Umbilical cord (tissue), 2 donors: ENCODE measurements around the gene PGM1. TPM values are rescaled to one million over a fixed set of nuclear protein-coding genes. Genes with fewer than 3 reads are reported as not detected.
A peak's percentile ranks its signal among the peaks of the same experiment; 100 is the strongest.

ENCODE experiments used
- DNase-seq: peaks from one replicate; pipeline ENCODE4 v3.0.0-alpha.2; 2015; ENCODE audit warnings: low spot score
- total RNA-seq: library from RNA; depleted of rRNA; stranded (reverse); fragments of >200 nt; gene quantifications from one replicate; pipeline ENCODE4 v1.2.3, GENCODE V29; 2014; ENCODE audit warnings: low replicate concordance; ENCODE audit not compliant: insufficient read depth

Gene PGM1
- total RNA-seq, 1 donor from 2014 or later, result 65.2 TPM

DNA sequence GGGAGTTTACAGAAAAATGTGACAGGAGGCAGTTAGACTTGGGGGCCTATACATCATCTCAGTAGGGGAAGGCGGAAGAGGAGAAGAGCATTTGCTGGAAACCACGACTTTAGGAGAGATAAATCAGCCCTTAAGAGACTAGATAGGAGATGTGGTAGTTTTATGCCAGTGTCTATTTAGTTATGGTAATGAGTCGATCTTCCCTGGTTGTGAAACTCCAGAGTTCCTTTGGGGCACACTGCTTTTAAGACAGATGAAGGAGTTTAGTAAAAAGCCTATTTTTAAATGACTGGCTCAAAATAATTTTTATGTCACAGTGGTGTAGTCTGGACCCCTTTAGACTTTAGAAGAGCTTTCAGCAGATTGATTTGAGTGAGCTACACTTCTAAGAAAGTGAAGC lies 7.8 kb downstream of the PGM1 start:
- no peak for DNase-seq

DNA sequence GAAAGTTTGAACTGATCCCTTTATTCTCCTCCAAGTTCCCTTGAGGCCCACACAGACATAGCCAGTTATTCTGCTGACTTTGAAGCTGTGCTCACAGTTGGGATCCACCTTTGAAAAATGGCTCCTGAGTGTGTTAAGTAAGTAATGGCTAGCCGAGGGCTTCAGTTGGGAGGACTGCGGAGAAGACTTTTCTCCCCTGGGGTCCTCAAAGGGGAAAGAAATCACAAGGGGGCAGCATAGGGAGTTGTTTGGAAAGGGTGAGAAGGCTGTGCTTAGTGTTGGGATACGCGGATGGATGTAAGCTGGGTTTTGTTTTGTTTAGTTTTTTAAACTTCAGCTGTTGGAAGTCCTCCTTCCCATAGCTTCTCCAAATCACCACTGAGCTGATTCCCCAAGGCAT lies 8.3 kb downstream of the PGM1 start:
- no peak for DNase-seq

DNA sequence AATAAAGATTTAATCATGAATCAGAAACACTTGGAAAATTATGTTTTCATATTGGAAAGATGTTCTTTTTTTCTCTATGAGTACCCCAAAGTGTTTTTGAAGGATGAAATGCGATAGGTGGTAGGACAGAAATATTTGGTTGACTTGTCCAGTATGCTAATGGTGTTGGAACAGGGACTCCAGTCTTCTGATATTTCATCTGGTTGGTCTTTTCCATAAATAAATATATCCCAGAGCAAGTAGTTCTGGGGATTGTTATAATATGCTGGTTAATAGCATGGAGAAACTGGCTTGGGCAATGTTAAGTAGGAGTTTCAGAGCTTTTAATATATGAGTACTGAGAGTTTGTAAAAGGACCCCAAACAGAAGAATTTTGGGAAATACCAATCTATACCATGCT lies 8.7 kb downstream of the PGM1 start:
- no peak for DNase-seq

DNA sequence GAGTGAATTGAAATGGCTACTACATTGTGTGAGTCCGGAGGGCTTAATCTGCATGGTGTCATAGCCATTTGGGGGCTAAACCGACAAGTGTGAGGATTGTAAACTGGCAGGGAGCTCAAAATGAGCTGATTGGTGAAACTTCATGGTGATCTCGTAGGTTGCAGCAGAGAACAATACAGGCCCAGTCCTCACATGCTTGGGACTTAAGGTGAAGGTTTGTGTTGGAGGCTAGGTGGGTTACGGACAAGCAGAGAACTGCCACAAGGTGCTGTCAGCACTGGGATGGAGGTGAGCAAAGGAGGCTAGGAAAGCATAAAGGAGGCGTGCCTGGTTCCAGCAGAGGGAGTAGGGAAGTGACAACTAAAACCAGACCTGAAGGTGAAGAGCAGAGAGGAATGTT lies 9.4 kb downstream of the PGM1 start:
- no peak for DNase-seq

DNA sequence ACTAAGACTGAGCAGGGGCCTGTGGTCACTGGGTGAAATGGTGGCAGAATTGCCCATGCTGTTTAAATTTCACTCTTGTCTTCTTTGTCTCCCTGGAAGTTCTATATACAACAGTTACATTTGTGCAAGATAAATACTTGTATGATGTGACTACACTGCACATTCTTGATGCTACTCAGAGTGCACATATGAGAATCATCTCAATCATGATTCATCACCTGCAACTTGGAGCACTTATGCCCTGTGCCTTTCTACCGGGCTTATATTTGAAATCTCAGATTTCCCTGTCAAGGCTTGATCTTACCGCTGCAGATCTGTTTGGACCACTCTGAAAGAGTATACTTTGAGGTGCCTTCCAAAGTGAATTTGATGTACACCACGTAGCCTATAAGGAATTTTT lies 10.6 kb downstream of the PGM1 start:
- DNase-seq, result no peak

DNA sequence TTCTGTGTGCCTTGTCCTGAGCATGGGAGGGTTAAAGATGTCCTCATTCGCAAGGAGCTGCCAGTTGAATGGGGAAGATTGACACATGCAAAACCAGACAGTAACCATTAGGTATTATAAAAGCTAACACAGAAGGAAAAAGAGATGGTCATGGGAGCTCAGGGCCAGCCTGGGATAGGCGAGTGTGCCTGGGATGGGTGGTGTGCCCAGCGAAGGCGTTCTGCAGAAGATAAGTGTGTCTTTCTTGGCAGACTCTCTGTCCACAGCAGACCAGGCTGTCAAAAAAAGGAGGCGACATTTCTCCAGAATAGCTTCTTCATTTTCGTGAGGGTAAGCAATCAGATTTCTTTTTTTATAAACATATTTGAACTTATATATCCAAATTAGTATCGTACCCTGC lies 14.1 kb downstream of the PGM1 start:
- no peak for DNase-seq

DNA sequence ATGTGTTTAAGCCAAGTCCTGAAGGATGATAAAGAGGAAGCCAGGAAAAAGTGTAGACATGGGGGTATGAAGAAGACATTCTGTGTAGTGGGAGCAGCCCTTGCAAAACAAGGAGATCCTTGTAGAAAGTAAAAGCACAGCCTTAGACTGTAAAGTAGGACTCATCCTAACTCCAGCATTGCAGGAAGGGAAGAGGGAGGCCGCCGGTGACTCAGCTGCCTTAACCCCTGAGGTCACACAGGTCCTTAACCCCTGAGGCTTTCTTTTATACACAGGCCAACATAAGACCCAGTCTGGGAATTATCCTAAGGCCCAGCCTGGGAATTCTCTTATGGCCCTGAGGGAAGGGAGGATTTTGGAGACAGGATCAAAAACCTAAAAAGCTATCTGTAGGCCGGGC lies 18.0 kb downstream of the PGM1 start:
- no peak for DNase-seq

DNA sequence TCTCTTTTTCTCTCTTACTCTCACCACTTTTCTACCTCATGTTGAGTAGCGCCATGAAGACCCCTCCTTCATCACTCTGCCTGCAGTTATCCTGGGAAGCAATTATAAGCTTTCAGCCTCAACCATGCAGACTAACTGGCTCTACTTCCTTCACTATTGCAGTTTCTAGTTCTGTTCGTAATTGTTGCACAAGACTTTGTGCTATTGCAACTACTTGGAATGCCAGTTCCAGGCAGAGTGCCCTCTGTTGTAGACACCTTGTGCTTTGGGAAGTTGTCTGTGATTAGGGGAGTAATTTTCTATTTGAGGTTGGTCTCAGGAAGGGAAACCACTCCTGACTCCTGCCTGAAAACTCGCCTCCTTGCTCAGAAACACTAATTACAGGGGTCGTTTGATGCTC lies 19.4 kb downstream of the PGM1 start:
- DNase-seq, result no peak

DNA sequence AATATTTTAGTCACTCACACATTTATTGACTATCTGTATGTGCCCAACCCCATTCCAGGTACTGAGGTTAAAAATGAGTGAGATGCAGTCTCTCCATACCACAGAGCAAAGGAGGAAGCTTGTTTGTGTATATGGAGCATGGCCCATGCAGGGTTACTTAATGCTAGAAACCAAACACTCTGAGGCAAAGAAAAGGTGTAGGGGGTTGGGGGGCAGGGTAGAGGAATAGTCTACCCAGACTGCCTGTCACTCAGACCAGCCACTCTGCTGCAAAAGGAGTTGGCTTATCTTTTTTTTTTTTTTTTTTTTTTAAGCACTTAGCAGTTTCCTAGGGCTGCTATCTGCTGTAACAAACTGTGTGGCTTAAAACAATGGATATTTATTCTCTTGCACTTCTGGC lies 19.8 kb downstream of the PGM1 start:
- no peak for DNase-seq

DNA sequence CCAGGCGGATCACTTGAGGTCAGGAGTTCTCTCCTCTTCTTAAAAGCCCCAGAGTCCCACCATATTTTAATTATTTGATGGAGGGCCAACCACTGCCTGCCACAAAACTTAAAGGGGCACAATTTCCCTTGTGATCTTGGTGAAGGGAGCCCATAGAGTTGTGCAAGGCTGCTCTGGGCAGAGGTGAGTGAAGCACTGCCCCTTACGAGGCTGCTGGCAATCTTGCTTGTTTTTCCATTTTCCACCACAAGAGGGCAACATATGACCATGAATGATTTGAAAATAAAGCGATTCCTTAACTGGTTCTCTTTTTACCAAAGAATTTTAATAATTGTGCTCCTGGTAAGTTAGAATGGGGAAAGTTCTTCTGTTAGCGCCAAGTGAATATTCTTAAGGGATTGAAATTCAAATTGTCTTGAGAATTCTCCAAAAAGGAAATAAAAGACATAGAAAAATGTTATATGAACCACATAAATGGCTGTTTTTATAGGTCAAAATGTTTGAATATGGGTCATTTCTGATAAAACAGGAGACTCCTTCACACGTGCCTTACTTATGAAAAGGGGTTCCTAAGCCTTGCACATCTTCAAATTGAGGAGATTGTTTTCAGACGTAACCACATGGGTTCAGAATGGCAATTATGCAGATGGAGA lies 22.7 kb downstream of the PGM1 start:
- peak; percentile 86 for DNase-seq

DNA sequence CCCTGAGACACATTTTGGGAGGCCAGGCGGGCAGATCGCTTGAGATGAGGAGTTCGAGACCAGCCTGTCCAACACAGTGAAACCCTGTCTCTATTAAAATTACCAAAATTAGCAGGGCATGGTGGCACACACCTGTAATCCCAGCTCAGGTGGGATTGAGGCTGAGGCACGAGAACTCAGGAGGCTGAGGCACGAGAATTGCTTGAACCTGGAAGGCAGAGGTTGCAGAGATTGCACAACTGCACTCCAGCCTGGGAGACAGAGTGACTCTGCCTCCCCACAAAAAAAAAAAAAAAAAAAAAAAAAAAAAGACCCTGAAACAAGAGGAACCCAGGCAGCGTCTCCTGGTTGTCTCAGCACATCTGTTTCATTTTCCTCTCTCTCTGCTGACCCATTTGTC lies 24.2 kb downstream of the PGM1 start:
- DNase-seq, result no peak

DNA sequence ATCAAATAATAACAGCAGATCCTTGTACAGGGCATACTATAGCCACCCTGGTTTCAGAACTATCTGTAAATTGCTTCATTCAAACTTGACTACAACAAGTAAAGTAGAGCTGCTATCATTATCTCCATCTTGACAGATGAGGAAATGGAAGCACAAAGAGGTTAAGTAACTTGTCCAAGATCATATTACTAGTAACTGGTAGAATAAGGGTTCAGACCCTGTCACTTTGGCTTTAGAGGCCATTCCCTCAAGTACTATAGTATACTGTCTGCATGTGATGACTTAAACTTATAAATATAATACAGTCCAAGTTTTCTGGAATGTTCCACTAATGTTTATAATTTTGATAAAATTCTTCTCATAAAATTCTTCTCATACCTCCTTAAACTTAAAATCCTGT lies 24.8 kb downstream of the PGM1 start:
- no peak for DNase-seq

DNA sequence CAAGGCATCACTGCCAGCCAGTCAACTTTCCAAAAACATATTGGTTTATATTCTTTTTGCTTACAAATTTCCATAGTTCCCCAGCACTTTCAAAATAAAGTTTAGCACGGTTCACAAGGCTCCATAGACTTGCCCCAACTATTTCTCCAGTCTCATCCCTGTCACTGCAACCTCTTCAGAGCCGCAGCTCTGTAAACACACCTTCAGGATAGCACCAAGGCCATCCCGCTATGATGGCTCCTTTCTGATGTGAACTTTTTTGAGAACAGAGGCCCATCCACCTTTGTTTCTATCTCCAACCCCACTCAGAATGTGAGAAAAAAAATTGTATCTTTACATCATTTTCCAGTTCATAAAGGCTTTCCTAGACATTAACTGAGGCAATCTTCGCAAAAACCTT lies 26.3 kb downstream of the PGM1 start:
- no peak for DNase-seq

DNA sequence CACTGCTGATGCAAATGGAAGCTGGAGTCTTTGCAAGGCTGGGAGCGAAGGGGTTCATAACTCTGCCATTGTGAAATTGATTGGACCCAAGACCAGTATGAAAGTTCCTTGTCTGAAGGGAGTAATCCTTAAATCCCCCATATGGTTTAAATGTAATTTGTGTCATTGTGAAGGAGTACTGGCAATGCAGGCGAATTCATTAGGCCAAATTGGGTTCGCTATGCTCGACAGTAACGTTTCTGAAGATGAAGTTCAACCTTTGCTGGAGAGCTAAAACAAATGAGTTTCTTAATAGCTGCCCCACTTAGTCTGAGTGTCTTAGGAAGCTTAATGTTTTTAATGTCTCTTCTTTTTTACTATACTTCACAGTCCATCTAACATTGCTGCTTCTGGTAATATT lies 27.5 kb downstream of the PGM1 start:
- DNase-seq, result no peak

DNA sequence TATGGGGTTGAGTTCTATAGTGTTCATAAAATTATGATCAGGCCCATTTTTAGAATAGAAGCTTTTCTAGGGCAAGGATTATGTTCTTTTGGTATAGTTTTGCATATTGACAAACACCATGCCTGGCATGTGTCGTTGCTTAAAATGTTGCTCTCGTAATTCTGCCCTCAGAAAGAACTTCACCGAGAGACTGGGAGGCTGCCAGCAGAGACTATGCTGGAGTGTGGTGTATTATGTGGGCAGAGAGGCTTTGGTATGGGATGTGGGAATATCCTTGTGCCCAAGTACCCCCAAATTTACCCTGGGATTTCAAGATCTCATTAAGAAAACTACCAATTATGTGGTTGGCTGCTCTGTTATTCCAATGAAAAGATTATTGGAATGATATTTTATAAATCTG lies 27.9 kb downstream of the PGM1 start:
- DNase-seq, result no peak

DNA sequence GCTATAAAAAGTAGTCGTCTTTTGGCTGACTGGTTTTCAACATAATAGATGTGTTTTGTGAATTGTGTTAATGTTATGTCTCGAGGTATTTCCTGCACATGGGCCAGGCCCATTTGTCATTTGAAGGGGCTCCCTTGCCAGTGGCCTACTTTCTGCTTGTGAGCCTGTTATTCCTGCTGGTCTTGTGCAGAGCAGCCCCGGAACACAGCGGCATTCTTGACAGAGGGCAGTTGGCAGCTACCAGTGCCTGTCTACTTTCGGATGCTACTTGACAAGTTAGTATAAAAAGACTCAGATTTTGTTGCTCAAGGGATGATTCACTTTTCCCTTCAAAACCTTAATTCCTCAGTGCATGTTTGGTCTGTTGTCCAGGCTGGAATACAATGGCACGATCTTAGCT lies 28.5 kb downstream of the PGM1 start:
- DNase-seq, result peak; percentile 50

DNA sequence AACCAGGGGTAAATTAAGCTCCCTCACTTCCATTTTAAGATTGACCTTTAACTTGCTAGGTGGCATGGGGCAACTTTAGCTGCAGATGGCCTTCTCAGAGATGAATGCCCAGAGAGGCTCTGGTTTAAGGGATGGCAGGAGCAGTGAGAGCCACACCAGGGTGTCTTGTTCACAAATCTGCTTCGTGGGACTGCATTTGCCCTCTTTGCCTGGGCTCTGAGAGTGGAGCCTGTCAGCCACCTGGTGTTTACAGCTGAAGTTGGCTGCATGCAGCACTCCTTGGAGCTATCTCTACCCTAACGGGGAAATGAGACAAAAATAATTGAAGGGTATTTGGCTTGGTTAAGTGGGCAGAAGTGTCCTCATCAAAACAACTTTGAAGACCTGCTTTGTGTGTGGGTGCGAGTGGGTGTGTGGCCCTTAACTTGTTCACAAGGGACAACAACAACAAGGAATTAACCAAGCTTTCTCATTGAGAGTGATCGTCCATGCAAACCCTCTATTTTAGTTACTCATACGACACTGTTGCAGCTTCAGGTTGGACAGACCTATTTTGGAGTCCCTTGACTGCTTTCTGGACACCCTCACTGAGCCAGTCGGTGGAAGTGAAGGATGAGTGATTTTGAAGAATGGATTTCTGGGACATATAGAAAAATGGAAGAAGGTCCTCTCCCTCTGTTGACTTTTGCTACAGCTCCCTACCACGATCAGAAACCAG lies 29.8 kb downstream of the PGM1 start:
- no peak for DNase-seq

DNA sequence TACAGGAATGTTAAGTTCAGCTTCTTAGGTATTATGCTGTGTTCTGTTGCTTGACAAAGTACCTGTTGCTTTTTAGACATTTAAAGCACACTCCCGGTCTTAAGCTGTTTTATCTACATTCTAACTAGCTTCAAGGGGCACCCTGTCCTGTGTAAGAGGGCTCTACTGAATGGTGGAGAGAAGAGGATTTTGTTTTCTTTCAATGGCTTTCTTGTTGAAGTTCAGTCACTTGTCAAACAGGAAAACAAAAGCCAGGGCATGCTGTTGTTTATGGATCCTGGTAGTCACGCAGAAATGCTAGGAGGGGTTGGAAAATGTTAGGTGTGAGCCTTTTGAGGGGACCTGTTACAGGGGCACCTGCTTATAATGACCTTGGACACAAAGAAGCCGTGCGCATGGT lies 30.7 kb downstream of the PGM1 start:
- no peak for DNase-seq

DNA sequence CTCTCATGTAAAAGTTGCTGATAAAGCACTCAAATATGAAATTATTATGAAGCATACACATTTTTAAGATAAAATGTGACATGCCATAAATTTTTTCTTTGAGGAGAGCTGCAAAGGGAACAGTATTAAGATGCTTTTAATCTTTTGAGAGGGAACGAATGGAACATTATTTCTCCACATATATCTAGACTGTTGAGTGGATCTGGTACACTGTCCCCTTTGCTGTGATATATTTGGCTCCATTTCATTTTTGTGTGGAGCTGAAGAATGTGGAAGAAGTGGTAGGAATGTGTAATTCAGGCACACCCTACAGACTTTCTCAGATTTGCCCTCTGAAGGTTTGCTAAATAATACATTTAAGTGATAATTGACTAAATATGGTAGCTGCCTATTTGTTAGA lies 31.7 kb downstream of the PGM1 start:
- DNase-seq, result peak; percentile 72

DNA sequence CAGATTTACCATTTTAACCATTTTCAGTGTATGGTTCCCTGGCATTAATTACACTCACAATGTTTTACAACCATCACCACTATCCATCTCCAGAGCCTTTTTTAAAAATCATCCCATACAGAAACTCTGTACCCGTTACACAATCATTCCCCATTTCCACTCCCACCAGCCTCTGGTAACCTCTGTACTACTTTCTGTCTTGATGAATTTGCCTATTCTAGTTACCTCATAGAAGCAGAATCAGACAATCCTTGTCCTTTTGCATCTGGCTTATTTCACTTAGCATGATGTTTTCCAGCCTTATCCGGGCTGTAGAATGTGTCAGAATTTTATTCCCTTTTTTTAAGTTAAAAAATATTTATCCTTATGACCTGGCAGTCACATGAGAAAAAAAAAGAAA lies 33.0 kb downstream of the PGM1 start:
- peak; percentile 75 for DNase-seq

DNA sequence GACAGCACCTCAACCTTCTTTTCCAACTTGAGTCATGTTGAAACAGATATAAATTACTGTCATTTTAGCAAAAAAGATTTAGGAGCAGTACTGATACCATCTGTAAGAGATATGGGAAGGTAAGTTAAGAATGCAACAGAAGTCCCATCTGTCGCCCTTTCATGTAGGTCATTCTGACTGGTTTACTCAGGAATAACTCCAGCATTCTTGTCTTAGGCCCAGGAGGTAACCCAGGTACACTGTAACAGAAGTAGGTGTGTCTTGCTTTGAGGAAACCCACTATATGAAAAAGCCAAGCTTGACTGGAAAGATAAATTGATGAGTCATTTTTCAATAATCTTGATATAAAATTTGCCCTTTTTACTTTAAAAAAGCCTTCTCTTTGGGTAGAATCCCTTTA lies 35.4 kb downstream of the PGM1 start:
- DNase-seq, result no peak

DNA sequence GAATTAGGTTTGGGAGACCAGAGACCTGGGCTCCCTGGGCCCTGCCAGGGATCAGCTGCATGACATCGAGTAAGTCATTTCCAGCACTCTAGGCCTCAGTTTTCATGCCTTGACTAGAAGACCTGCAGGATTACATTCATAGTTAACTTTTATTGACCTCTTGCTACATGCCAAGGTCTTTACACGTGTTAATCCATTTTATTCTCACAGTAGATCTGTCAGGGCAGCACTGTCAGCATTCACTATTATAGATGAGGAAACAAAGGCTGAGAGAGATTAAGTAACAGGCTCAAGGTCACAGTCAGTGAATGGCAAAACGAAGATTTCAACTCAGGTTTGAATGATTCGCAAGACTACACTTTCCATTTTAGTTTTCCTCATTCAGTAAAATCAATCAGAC lies 37.0 kb downstream of the PGM1 start:
- DNase-seq, result no peak

DNA sequence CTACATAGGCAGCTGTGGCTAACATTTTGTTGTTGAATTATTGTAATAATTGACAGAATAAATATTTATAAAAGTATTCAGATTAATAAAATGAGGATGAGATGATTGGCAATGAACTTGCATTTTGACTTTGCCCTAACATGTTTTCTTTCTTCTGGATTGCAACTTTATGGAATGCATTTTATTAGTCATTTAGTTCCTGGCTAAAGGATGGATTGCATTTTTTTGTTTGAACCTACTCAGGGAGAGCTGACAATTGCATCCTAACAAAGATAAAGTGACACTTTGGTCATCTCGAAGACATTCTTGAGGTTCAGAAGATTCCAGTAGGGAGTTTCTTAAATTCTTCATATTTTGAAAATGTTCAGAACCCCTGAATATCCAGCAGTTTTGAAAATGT lies 37.5 kb downstream of the PGM1 start:
- no peak for DNase-seq

DNA sequence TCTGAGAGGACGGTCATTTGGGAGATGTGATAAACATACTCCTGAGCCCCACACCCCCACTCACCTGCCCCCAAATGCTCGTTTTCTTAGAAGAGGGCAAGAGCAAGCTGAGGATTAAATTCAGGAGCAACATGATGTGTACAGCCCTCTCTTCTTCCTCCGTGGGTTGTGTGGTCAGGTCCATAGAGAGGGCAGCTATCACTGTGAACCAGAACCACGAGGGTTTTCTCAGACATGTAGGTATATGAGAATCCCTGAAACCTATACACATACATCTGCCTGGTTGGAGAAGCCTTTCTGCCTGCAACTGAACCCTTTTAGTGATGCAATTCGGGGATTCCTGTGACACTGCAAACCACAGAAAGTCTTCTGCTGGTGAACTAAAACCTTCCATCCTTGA lies 38.9 kb downstream of the PGM1 start:
- no peak for DNase-seq
